Activated T-helper 1 cell treated with anti-CD3 and anti-CD28 coated beads, Interleukin-12 subunit alpha, Interleukin-12 subunit beta, Interleukin-2, Interleukin-4 antibody, amounts not matched to agents 30 ng/mL and 10 ng/mL and 1 ng/mL, durations not matched to agents 14 hours and 24 hours and 36 hours (primary cell): ENCODE results near the gene VRTN. TPM values are rescaled to one million over a fixed set of nuclear protein-coding genes. Genes with fewer than 3 reads are reported as not detected.

ENCODE experiments used
- DNase-seq: peaks from one replicate; pipeline ENCODE4 v3.0.0; 2021; ENCODE audit warnings: low spot score
- H3K27ac Mint-ChIP-seq: one replicate; pipeline ENCODE4 v1.8.0; 2021; ENCODE audit warnings: mild to moderate bottlenecking, mixed read lengths
- H3K27me3 Mint-ChIP-seq: one replicate; pipeline ENCODE4 v1.8.0; 2022; ENCODE audit warnings: mild to moderate bottlenecking, moderate library complexity, mixed read lengths; ENCODE audit not compliant: insufficient read depth
- H3K36me3 Mint-ChIP-seq: one replicate; pipeline ENCODE4 v1.8.0; 2021; ENCODE audit warnings: low read depth, mixed read lengths
- H3K4me1 Mint-ChIP-seq: one replicate; pipeline ENCODE4 v1.8.0; 2021; ENCODE audit warnings: low read depth, mixed read lengths
- H3K4me3 Mint-ChIP-seq: one replicate; pipeline ENCODE4 v1.8.0; 2021; ENCODE audit warnings: mild to moderate bottlenecking, moderate library complexity, mixed read lengths
- H3K9me3 Mint-ChIP-seq: one replicate; pipeline ENCODE4 v1.8.0; 2021; ENCODE audit warnings: mixed read lengths
- intact Hi-C: fragments of 100-400 bp; cut with micrococcal nuclease; formaldehyde crosslinking; loops from one replicate; pipeline ENCODE4 v1.15.1; 2024
- total RNA-seq: library from RNA; stranded (reverse); gene quantifications from 2 replicates; pipeline ENCODE4 v1.2.3, GENCODE V29; 2022

The VRTN gene
- total RNA-seq, 1 donor from 2014 or later, result not detected

GRCh38 chr14:74407021-74407800 is 58.9 kb downstream of the VRTN start:
- Mint-ChIP-seq H3K9me3 (no peaks in the 10 kb centered on the region), H3K27me3 (peaks cover 3% of the 10 kb centered on the region), H3K36me3 (no peaks in the 10 kb centered on the region), H3K4me3 (no peak overlapping the region), H3K27ac (no peak overlapping the region), H3K4me1 (peaks cover 8% of the 10 kb centered on the region)
- intact Hi-C loops, result no loop called here
- DNase-seq, result no peak

- no peak overlapping the region for H3K4me3 Mint-ChIP-seq
- H3K36me3 Mint-ChIP-seq, result no peaks in the 10 kb centered on the region
- H3K4me1 Mint-ChIP-seq, result peaks cover 5% of the 10 kb centered on the region
- peaks cover 3% of the 10 kb centered on the region for H3K27me3 Mint-ChIP-seq
- no peaks in the 10 kb centered on the region for H3K9me3 Mint-ChIP-seq
- intact Hi-C loops, result no loop called here
- DNase-seq, result no peak
- no peak overlapping the region for H3K27ac Mint-ChIP-seq
Observed at GRCh38 chr14:74407801-74408154, 59.5 kb downstream of the VRTN start.

DNA sequence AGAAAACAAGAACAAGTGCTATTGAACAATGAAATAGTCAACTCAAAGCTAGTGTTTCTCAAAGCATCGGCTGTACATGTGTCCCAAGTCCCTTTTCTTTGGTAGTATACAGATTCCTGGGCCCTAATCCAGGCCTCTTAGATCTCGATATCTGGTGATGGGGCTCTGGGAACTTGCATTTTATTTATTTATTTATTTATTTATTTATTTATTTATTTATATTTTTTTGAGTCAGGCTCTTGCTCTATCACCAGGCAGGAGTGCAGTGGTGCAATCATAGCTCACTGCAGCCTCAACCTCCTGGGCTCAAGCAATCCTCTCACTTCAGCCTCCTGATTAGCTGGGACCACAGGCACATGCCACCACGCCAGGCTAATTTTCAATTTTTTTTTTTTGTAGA is 60.6 kb downstream of the VRTN start:
- Mint-ChIP-seq H3K27me3 (peaks cover 6% of the 10 kb centered on the region), H3K4me3 (no peak overlapping the region), H3K36me3 (no peaks in the 10 kb centered on the region), H3K9me3 (no peaks in the 10 kb centered on the region), H3K27ac (no peak overlapping the region), H3K4me1 (no peaks in the 10 kb centered on the region)
- intact Hi-C loops, result no loop called here
- DNase-seq, result no peak

- Mint-ChIP-seq H3K27ac (no peak overlapping the region), H3K4me3 (no peak overlapping the region)
- intact Hi-C loops, result no loop called here
Observed at GRCh38 chr14:74409441-74409840, 61.2 kb downstream of the VRTN start.

More at GRCh38 chr14:74409441-74409840, 61.2 kb downstream of the VRTN start:
- no peak for DNase-seq
- Mint-ChIP-seq H3K9me3 (no peaks in the 10 kb centered on the region), H3K4me1 (no peaks in the 10 kb centered on the region), H3K27me3 (peaks cover 6% of the 10 kb centered on the region), H3K36me3 (no peaks in the 10 kb centered on the region)

Other genes starting within 250 kb of the VRTN start
- not detected in 2 replicates for gene VSX2, start 109.0 kb upstream of the VRTN start, total RNA-seq
- 38.8 and 44.4 TPM in 2 replicates for gene ABCD4, start 45.5 kb upstream of the VRTN start, total RNA-seq
- not detected in 2 replicates for gene SYNDIG1L, start 77.7 kb downstream of the VRTN start, total RNA-seq
- gene NPC2, start 144.8 kb downstream of the VRTN start, total RNA-seq, result 8.2 and 8.6 TPM in 2 replicates
- gene ISCA2, start 145.3 kb downstream of the VRTN start, total RNA-seq, result 18.8 and 20.2 TPM in 2 replicates